GM18526 (cell line): ENCODE data around the gene GPR157.
A peak's percentile ranks its signal among the peaks of the same experiment; 100 is the strongest.

Source experiments
- POLR2A ChIP-seq: IDR thresholded peaks from 3 replicates; pipeline ENCODE4 v1.6.1; 2011; ENCODE audit not compliant: insufficient read length; ENCODE audit errors: extremely low read depth

The GPR157 gene

DNA sequence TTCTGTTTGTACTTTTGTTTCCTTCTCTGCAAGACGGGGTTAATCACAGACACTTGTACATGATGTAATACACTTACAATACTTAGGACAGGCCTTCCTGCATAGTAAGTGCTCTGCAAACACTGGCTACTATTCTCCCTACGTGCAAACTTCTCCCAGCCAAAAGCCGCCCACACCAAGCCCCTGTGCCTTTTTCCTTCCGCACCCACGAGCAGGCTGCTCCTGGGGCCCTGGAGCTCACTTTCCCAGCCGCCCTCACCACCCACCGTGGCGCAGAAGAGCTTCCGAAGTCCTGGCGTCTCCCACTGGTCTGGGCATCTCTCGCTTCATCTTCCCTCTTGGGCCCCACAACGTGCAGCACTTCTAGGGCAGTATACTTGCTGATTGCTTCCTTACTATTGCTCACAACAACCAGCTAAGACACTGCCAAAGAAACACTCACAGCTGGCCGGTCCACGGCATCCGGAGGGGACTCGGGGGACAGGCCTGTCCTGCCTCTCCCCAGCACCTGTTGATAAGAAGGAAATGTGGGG is 22.5 kb upstream of the GPR157 start:
- no peak for TF ChIP-seq POLR2A

GRCh38 chr1:9150582-9151327 is 21.9 kb upstream of the GPR157 start:
- TF ChIP-seq POLR2A: no peak

DNA sequence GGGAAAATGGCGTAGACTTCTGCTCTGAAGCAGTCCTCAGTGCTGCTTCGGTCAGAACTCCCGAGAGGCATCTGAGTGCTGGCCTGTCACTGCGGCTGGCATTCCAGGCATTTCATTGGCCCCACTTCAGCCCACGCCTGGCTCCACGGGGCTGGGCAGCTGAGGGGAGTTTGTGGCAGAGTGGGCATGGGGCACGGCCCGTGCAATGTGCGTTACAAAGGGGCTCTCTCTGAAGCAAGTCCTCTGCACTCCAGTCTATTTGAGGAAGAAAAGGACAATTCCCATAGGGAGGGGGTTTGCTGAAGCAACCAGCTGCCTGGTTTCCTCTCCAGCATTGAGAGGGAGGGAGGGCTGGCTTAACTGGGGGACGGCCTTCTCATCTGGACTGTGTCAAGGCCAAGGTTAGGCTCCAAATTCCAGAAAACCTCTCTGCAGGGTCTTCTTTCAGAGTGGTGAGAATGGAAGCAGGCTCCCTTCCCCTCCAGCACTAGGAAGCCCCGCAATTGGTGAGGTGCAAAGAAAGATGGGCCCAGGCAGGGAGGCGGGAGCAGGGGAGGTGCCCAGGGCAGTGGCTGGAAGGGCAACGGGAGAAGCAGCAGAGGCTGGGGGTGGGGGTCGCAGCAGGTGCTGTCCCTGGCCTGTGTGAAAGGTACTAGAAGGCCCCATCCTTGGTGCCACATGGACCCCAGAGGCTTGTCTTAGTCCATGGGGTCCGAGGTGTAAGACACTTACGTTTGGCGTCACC is 21.1 kb upstream of the GPR157 start:
- TF ChIP-seq POLR2A: no peak

DNA sequence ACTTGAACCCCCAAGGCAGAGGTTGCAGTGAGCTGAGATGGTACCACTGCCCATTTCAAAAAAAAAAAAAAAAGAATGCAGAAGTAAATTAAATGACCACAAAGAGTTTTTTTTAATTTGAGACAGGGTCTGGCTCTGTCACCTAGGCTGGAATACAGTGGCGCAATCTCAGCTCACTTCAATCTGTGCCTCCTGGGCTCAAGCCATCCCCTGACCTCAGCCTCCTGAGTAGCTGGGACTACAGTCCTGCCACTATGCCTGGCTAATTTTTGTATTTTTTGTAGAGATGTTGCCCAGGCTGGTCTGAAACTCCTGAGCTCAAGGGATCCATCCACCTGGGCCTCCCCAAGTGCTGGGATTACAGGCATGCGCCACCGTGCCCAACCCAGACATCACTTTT is 20.2 kb upstream of the GPR157 start:
- no peak for TF ChIP-seq POLR2A

DNA sequence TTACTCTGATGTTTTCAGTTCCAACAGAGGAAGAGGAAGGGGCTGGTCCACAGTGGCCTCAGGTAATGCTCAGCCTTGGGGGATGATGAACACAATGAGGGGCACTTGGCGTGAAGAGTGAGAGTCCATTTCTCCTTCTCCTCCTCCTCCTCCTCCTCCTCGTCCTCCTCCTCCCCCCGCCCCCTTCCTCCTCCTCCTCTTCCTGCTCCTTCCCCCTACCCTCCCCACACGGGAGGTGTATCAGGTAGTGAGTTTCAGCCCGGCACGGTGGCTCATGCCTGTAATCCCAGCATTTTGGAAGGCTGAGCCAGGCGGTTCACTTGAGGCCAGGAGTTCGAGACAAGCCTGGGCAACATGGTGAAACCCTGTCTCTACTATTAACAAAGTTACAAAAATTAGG is 17.3 kb upstream of the GPR157 start:
- TF ChIP-seq POLR2A: no peak

DNA sequence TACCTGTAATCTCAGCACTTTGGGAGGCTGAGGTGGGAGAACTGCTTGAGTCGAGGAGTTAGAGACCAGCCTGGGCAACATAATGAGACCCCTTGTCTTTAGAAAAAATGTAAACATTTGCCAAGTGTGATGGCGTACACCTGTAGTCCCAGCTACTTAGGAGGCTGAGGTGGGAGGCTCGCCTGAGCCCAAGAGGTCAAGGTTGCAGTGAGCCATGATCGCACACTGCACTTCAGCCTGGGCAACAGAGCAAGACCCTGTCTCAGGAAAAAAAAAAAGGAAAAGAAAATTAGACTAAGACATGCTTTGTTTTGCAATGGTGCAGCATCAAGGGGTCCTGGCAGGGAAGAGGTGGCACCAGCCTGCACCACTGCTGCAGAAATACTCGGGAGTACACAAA is 16.8 kb upstream of the GPR157 start:
- no peak for TF ChIP-seq POLR2A

DNA sequence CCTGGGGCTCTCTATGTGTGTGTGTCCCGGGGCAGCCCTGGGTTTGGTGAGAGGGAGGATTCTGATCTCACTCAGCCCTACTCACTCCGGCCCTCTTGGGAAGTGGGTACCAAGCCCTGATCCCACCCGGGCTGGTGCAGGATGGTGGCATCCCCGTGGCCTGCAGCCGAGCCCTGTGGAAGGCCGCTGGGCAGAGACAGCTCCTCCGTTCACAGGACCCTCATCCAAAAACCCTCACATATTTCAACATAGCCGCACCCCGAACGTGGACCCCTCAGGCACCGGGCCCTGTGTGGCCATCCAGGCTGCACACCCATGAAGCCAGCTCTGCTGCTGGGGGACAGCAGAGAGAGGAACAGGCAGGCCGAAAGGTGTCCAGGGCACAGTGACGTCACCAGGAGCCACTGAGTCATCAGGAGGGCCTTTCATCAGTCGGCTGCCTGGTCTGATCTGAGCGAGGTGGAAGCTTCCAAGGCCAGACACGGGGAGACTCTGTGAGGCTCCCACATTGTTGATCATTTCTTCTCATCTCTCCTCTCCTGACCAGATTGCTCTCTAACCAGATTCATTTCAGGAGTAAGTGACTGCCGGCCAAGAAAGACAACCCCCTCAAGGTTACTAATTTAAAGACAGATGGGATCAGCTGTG is 16.2 kb upstream of the GPR157 start:
- no peak for TF ChIP-seq POLR2A

DNA sequence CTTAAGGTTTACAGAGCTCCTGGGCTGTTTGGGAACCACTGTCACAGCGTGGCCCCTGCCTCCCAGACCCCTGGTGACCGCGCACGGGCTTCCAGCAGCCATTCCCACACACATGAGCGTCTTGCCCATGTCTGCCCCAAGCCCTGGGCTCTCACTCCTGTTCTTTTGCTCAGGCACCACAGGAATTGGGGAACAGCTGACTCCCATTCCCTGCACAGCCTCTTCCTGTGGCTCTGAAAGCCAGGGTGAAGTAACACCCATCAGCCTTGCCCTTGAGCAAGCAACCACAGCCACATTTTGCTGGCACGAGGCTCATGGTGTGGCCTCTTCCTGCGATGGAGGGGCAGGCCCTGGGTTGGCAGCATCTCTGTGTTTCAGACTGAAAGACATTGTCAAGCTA is 14.3 kb upstream of the GPR157 start:
- TF ChIP-seq POLR2A: no peak

- no peak for TF ChIP-seq POLR2A
Observed at GRCh38 chr1:9139930-9140329, 11.0 kb upstream of the GPR157 start.

- TF ChIP-seq POLR2A: no peak
Observed at GRCh38 chr1:9136932-9137331, 8.0 kb upstream of the GPR157 start.

GRCh38 chr1:9135073-9135836 is 6.4 kb upstream of the GPR157 start:
- no peak for TF ChIP-seq POLR2A

- no peak for TF ChIP-seq POLR2A
Observed at GRCh38 chr1:9133870-9134585, 5.1 kb upstream of the GPR157 start.

DNA sequence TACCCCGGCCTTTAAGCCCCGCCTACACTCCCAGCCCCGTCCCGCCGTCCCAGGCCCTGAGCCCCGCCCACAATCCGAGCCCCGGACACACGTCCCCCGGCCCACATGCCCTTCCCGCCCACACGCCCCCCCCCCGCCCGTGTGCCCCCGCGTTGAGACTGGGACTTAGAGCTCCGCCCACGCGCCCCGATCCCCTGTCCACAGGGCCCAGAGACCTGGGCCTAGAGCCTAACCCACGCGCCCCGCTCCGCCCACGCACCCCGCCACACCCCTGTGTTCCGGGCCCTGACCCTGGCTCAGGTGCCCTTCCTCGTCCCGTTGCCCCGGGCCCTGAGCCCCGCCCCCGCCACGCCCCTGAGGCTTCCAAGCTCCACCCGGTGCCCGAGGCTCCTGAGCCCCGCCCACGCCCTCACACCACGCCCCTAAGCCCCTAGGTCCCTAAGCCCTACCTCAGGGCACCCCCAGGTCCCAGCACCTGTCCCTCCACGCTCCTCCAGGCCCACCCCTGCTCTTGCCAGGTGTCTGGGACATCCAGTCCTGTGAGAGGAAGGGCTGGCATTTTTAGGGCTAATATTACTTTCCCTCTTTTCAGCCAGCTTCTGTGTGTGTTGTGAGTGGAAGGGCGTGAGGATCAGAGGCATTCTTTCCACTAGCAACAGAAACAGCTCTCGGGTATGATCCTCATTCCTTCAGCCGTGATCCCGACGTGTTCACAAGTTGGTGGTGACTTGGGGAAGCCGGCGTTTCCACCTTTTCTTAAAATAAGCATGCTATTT is 552 bp upstream of the GPR157 start:
- TF ChIP-seq POLR2A: peak; percentile 34

GRCh38 chr1:9128166-9128519 is 759 bp downstream of the GPR157 start:
- no peak for TF ChIP-seq POLR2A

DNA sequence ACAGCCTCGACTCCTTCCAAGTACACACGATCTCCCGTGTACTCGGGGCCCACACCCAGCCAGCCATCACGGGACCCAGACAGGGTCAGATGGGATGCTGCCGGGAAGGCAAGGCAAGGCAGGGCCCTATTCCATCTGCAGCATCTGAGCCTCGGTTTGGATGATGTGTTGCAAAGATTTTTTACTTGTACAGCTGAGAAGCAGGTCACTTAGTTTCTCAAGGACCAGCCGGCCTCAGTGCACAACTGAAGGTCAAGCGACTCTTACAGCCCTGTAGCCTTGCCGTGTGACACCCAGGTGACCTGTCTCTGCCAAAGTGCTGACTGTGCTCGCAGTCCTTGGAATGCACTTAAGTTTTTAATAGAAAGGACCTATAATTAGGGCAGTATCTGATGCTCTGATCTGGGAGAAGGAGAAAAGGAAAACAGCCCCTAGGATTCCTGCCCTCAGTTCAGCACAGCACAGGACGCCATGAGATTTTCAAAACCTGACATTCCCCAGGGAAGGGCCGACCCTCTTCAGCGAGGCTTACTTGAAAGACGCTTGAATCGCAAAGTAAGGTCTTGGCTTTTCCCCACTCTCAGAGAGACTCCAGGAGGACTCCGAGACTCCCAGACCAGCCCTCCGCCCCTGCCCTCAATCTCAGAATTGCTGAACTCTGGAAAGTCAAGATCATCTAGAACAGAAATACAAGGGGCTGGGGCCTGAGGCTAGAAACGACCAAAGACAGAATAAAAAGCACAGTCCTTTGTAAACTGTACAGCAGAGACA is 1.3 kb downstream of the GPR157 start:
- no peak for TF ChIP-seq POLR2A
